PC-9 (cell line): ENCODE data around the gene FRMD7. TPM values are rescaled to one million over a fixed set of nuclear protein-coding genes. Genes with fewer than 3 reads are reported as not detected.
A peak's percentile ranks its signal among the peaks of the same experiment; 100 is the strongest.

Experiments used
- BruUV-seq: library from RNA; stranded (reverse); fragments of 400-500 nt; replicated peaks from 2 replicates; lab custom pipeline; 2021; lab: Mats Ljungman, UMichigan
- CTCF ChIA-PET: fragments of 300-600 bp; sonication (Branson Sonifier 250); formaldehyde crosslinking; loops from one replicate; lab custom pipeline; 2022; ENCODE audit warnings: antibody characterized with exemption; lab: Charles Lee
- POLR2A ChIA-PET: fragments of 300-600 bp; sonication (Branson Sonifier 250); formaldehyde crosslinking; loops from one replicate; lab custom pipeline; 2022; ENCODE audit warnings: antibody characterized with exemption; ENCODE audit not compliant: unreplicated experiment; lab: Charles Lee
- DNase-seq, 2 experiments: peaks; one replicate each; pipeline versions ENCODE4 v3.0.0 to v3.0.0-alpha.2; 2015 to 2022; ENCODE audit warnings: mixed read lengths in 1 of 2
- H2AFZ ChIP-seq: fragments of 200-600 bp; sonication (generic); 2 replicates; pipeline ENCODE4 v1.8.1; 2017; ENCODE audit warnings: antibody characterized with exemption
- H3F3A ChIP-seq: fragments of 200-600 bp; sonication (generic); 2 replicates; pipeline ENCODE4 v1.8.1; 2017; ENCODE audit warnings: antibody characterized with exemption, mild to moderate bottlenecking, low read depth; ENCODE audit not compliant: insufficient read depth
- H3K27ac ChIP-seq: fragments of 200-600 bp; sonication (generic); 2 replicates; pipeline ENCODE4 v1.6.1; 2016; ENCODE audit warnings: mixed run types
- H3K27me3 ChIP-seq: fragments of 200-600 bp; sonication (generic); 2 replicates; pipeline ENCODE4 v1.6.1; 2016; ENCODE audit warnings: low read depth, mixed run types; ENCODE audit not compliant: insufficient read depth
- H3K36me3 ChIP-seq: fragments of 200-600 bp; sonication (generic); 2 replicates; pipeline ENCODE4 v1.6.1; 2016; ENCODE audit warnings: low read depth, mixed run types
- H3K4me1 ChIP-seq: fragments of 200-600 bp; sonication (generic); replicated peaks from 2 replicates; pipeline ENCODE4 v1.6.1; 2016; ENCODE audit warnings: mixed run types; ENCODE audit not compliant: insufficient read depth
- H3K4me2 ChIP-seq: fragments of 200-600 bp; sonication (generic); 2 replicates; pipeline ENCODE4 v1.6.1; 2017; ENCODE audit warnings: mixed run types
- H3K4me3 ChIP-seq: fragments of 200-600 bp; sonication (generic); 2 replicates; pipeline ENCODE4 v1.6.1; 2016; ENCODE audit warnings: mixed run types
- H3K79me2 ChIP-seq: fragments of 200-600 bp; sonication (generic); 2 replicates; pipeline ENCODE4 v1.6.1; 2017; ENCODE audit warnings: low read depth, mixed run types
- H3K9me2 ChIP-seq: fragments of 200-600 bp; sonication (generic); 2 replicates; pipeline ENCODE4 v1.8.1; 2017; ENCODE audit warnings: mild to moderate bottlenecking; ENCODE audit not compliant: insufficient read depth
- H3K9me3 ChIP-seq: fragments of 200-600 bp; sonication (generic); 2 replicates; pipeline ENCODE4 v1.8.1; 2016; ENCODE audit warnings: low read depth; ENCODE audit not compliant: insufficient read depth
- H4K20me1 ChIP-seq: fragments of 200-600 bp; sonication (generic); 2 replicates; pipeline ENCODE4 v1.8.1; 2017; ENCODE audit not compliant: insufficient read depth
- CTCF ChIP-seq: fragments of 200-600 bp; sonication (generic); conservative IDR thresholded peaks from 2 replicates; pipeline ENCODE4 v1.6.1; 2017; ENCODE audit warnings: mixed run types, antibody characterized with exemption, mild to moderate bottlenecking, moderate library complexity
- EZH2 ChIP-seq: fragments of 200-600 bp; sonication (generic); IDR thresholded peaks from 2 replicates; pipeline ENCODE4 v1.8.0; 2017; ENCODE audit warnings: antibody characterized with exemption, low read depth
- intact Hi-C: fragments of 100-400 bp; cut with micrococcal nuclease; formaldehyde crosslinking; loops from one replicate; pipeline ENCODE4 v1.10.0; 2022; ENCODE audit not compliant: unreplicated experiment
- total RNA-seq: library from RNA; stranded (reverse); gene quantifications from 2 replicates; pipeline ENCODE4 v1.2.3, GENCODE V29; 2021

The FRMD7 gene
- total RNA-seq, 1 experiment from 2014 or later: not detected

- no peaks in the 10 kb centered on the region for H3K9me3 ChIP-seq
- no peaks in the 10 kb centered on the region for H4K20me1 ChIP-seq
- DNase-seq: no peak
- H3K4me3 ChIP-seq: no peak overlapping the region
- no peak overlapping the region for H3K4me2 ChIP-seq
- H3K9me2 ChIP-seq: no peaks in the 10 kb centered on the region
- no peaks in the 10 kb centered on the region for H3K36me3 ChIP-seq
- no peaks in the 10 kb centered on the region for H3K79me2 ChIP-seq
- H2AFZ ChIP-seq: no peak overlapping the region
- H3F3A ChIP-seq: no peaks in the 10 kb centered on the region
- H3K4me1 ChIP-seq: peaks cover 28% of the 10 kb centered on the region
- POLR2A ChIA-PET: no interaction called here
- intact Hi-C loops: no loop called here
- H3K27ac ChIP-seq: no peak overlapping the region
- TF ChIP-seq CTCF (no peak), EZH2 (no peak)
- no TSS peak for BruUV-seq
- CTCF ChIA-PET: no interaction called here
- no peaks in the 10 kb centered on the region for H3K27me3 ChIP-seq
These were observed 43.7 kb upstream of the FRMD7 start for GRCh38 chrX:132171478-132171877.

- intact Hi-C loops: no loop called here
- Histone ChIP-seq H3K9me3 (no peaks in the 10 kb centered on the region; the same call in 1 of the 2 replicates), H3K36me3 (no peaks in the 10 kb centered on the region), H2AFZ (no peak overlapping the region), H4K20me1 (no peaks in the 10 kb centered on the region), H3K4me1 (peaks cover 28% of the 10 kb centered on the region), H3F3A (no peaks in the 10 kb centered on the region), H3K27me3 (no peaks in the 10 kb centered on the region), H3K27ac (no peak overlapping the region), H3K79me2 (no peaks in the 10 kb centered on the region), H3K4me3 (no peak overlapping the region), H3K9me2 (no peaks in the 10 kb centered on the region), H3K4me2 (peak overlapping the region; percentile 33)
- TF ChIP-seq EZH2: no peak
- no peak for TF ChIP-seq CTCF
- no TSS peak for BruUV-seq
- POLR2A ChIA-PET: interaction anchor here (0.6 kb wide), 2 partner anchors 111 to 140 kb away, joined by 3 to 5 read pairs; no protein-coding TSS in a partner anchor
- peak in 1 of 2 experiments; percentile 75 for DNase-seq
- CTCF ChIA-PET: no interaction called here
These were observed 41.7 kb upstream of the FRMD7 start for GRCh38 chrX:132169554-132169953.

GRCh38 chrX:132165651-132166050, 37.8 kb upstream of the FRMD7 start:
- Histone ChIP-seq H4K20me1 (no peaks in the 10 kb centered on the region), H3K9me2 (no peaks in the 10 kb centered on the region), H3K27ac (peak overlapping the region; percentile 44), H3K27me3 (no peaks in the 10 kb centered on the region), H3F3A (no peaks in the 10 kb centered on the region), H3K4me3 (no peak overlapping the region), H2AFZ (no peak overlapping the region), H3K4me1 (peaks cover 20% of the 10 kb centered on the region), H3K4me2 (no peak overlapping the region), H3K9me3 (no peaks in the 10 kb centered on the region; the same call in 1 of the 2 replicates), H3K79me2 (no peaks in the 10 kb centered on the region), H3K36me3 (no peaks in the 10 kb centered on the region)
- CTCF ChIA-PET: no interaction called here
- TF ChIP-seq EZH2 (no peak), CTCF (no peak)
- intact Hi-C loops: no loop called here
- DNase-seq: peak in 1 of 2 experiments; percentile 68
- no TSS peak for BruUV-seq
- POLR2A ChIA-PET: no interaction called here
